ENCODE results near the gene MED28.

- TF ChIP-seq CTCF (conservative IDR thresholded peaks at IDR 0.05) (no peak), EZH2 (IDR thresholded peaks at IDR 0.05; ENCODE audit: low read depth) (no peak)
Observed at GRCh38 chr4:17616283-17616682, 1.8 kb downstream of the MED28 start.

Data from PC-9 (cell line).